A204.1 (cell line): ENCODE measurements around the gene GPC1.
"Not testable (repeated sequence)": the region's sequence is repeated elsewhere in the genome, so short reads cannot be mapped to it uniquely, and the experiment has no call there.

Source experiments
- FAIRE-seq: peaks from 2 replicates; lab custom pipeline; 2012; peaks lifted over from hg19 to GRCh38; lab: Jason Lieb, UNC

The GPC1 gene, protein sequence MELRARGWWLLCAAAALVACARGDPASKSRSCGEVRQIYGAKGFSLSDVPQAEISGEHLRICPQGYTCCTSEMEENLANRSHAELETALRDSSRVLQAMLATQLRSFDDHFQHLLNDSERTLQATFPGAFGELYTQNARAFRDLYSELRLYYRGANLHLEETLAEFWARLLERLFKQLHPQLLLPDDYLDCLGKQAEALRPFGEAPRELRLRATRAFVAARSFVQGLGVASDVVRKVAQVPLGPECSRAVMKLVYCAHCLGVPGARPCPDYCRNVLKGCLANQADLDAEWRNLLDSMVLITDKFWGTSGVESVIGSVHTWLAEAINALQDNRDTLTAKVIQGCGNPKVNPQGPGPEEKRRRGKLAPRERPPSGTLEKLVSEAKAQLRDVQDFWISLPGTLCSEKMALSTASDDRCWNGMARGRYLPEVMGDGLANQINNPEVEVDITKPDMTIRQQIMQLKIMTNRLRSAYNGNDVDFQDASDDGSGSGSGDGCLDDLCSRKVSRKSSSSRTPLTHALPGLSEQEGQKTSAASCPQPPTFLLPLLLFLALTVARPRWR

GRCh38 chr2:240435457-240435947 lies at the start of gene GPC1:
TSS of gene GPC1 (plus strand) at chr2:240435663. CDS start at chr2:240435919, 256 bp downstream.
- no peak for FAIRE-seq

DNA sequence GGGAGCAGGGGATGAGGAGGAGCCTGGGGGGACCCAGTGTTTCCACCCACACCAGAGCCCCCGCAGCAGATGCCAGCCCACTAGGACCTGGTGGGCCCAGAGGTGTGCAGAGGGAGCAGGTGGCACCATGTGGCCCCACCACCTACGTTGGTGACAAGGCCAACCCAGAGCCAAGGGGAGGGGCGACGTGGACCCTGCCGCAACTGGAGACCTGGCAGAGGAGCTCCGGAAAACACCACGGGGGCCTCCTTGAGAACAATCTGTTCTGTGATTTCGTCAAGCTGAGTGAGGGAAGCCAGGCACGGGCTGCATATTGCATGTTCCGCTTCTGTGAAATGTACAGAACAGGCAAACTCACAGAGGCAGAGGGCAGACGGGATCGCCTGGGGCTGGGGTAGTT lies 49.1 kb upstream of the GPC1 start:
- no peak for FAIRE-seq

GRCh38 chr2:240386743-240387142 lies 48.7 kb upstream of the GPC1 start:
- FAIRE-seq = not testable (repeated sequence)

GRCh38 chr2:240387325-240387668 lies 48.2 kb upstream of the GPC1 start:
- no peak for FAIRE-seq

DNA sequence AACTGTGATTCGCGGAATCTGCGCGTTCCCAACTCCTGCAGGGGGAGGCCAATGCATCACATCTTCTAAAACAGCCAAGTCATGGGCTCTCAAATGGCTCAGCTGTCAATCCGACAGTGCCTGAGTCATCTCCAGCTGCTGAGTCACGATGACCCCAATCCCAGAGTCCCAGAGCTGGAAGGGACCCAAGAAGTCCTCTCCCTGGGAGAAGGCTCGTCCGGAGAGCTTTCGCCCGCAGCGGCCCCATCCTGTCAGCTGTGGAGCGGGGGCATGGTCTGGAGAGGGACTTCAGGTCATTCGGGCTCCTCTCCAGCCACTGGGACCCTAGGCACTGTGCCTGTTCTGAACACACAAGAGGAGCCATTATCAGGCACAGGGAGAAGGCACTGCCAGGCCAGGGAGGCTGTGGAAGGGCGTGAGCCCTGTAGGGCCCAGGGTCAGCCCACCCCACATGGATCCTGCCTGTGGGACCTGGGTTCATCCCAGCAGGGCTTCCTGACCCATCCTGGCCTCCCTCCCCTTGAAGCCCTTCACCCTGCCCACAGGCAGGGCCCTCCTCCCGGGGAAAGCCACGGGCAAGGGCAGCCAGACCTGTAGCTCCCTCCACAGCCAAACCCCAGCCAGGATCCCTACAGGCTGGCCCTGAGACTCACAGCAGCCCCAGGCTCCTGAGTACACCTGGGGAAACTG lies 47.6 kb upstream of the GPC1 start:
- FAIRE-seq = no peak

- no peak for FAIRE-seq
These were observed 46.8 kb upstream of the GPC1 start for GRCh38 chr2:240388471-240389301.

DNA sequence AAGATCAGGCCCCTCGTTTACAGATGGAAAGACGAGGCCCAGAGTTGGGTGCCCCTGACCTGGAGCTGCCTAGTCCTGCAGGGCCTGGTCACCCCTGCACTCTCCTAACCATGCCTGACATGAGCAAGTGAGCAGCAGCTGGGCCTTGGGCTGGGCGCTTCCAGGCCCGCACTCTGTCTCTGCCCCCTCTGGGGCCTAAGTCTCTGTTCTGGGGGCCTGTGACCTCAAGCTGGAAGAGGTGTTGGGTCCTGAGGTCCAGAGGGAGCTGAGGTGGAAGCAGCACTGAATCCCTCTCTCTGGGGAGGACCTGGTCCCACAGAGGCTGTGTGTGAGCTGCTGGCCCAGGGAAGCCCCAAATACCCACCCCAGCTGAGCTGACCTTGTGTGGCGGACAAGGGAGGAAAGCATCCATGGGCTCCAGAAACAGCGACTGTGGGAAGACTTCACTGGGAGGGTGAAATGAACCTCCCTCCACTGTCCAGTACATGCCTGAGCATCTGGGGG lies 46.1 kb upstream of the GPC1 start:
- no peak for FAIRE-seq

DNA sequence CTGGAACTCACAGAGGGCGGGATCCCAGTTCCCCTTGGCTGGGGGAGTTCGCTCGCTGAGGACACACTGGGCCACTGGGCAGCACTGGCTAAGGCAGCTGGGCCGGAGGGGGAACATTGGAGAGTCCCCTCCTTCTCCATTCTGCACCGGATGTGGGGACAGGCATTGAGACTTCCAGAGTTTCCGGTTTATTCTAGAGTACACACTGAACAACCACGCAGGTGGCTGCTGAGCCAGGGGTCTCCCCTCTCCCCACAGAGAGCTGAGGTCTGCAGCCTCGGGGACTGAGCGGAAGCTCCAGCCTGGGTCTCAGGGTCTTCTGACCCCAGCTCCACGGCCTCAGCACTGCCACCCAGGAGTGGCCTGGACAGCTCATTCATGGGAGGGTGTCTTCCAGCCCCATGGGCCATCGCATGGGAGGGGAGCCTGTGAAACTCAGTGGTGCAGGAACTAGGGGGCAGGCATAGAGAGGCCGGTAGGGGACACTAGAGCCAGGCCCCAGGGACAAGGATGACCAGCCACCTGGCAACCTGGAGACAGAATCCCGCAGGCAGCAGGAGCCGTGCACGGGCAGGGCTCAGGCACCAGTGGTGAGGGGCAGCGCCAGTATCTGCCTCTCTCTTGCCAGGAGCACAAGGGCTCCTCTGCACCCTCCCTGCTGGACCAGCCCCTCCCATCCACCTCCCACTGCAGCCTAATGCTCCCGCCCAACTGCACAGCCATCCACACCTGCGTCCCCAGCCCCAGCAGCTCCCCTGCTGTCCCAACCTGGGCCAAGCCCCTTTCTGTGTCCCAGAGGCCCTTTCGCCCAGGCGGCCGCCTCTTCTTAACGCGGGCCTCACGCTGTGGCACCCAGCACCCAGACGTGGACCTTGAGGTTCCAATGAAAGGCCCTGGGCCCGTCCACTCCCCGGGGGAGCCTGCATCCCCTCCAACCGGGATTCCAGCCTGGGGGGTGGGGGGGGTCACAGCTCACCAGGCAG lies 45.1 kb upstream of the GPC1 start:
- no peak for FAIRE-seq

- no peak for FAIRE-seq
These were observed 44.1 kb upstream of the GPC1 start for GRCh38 chr2:240391111-240392051.

DNA sequence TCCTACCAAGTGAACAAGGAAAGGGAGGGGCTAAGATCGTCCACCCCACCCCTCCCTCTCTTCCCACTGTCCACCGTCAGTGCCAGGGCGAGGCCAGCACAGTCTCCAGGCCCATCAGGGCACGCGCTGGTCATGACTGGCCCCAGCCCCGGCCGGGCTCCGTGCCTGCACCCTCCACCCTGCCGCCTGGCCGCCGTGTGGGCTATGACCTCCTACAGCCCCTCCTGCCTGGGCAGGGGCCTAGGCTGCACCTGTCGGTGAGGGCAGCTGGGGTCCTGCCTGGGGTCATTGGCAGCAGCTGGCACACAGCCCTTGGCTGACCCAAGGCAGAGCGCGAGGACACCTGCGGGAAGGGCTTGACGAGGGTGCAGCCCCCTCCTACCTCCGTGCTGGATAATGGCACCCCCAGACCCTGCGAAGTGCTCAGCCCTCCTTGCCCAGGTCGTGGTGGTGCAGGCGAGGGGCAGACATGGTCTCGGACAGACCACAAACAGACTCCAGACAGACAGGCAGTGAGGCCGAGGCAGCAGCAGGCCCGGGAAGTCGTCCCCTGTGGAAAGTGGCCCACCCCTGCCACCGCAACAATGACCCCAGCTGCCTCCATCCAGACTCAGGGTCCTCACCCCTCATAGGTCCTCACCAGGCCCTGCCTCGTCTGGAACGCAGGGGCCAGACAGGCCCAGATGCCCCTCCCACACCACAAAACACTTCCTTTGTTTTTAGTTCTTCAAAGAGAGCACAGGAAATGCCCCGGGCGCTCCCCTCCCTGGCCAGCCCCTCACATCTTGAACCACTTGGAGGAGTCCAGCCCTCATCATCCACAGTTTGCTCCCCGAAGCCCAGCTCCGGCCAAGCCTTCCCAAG lies 43.1 kb upstream of the GPC1 start:
- FAIRE-seq = no peak

DNA sequence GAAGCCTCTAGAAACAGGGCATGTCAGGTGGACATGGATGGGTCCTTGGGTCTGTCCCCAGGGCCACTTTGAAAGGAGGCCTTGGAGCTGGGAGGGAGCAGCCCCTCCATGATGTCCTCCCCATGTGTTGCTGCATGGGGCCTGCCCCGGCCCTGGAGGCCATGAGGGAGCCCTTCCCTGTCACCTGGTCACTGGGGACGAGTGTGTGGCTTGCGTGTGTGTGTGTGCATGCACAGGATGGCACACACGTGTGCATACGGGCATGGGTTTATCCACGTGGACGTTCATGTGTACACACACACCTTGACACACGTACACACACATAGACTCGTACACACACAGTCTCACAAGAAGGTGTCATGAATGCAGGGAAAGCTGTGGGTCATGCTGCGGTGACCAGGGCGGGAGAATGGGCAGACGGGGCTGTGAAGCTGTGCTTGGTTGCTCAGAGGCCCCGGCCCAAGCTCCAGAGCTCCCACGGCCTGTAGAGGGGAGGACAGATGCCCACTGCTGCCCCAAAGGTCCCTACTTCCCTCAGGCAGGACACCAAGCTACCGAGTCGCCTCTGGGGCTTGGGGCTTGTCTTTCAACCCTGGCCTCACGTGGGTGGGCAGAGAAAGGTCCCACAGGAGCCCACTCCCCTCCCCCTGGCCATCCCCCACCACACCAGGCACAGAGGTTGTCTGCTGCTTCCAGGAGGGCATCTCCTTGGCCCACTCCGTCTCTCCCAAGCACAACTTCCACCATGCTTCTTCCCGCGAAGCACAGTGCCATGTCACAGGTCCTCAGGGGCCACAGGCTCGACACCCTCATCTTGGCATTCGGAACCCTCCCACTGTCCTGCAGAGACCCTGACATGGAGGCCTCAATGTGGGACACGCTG lies 42.3 kb upstream of the GPC1 start:
- no peak for FAIRE-seq

DNA sequence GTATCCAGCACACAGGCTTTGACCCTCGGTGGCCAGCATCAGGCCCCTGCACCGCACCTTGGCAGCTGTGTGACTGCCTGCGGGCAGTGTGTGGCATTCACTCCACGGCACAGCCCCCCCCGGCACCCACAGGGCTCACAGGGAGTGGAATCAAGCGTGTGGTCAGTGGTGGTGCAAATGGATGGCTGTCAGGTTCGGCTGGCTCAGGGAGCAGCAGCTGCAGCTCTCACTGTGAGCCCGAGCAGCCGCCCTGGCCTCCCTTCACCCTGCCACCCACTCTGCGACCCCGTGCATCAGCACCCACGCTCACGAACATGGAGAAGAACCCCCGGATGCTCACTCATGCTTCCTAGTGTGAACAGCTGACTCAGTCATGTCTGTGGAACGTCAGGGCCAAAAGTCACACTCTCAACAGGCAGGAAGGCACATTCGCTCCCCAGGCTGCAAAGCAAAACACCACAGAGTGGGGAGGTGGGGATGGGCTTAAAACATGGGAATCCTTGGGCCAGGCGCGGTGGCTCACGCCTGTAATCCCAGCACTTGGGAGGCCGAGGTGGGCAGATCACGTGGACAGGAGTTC lies 41.5 kb upstream of the GPC1 start:
- FAIRE-seq = no peak

DNA sequence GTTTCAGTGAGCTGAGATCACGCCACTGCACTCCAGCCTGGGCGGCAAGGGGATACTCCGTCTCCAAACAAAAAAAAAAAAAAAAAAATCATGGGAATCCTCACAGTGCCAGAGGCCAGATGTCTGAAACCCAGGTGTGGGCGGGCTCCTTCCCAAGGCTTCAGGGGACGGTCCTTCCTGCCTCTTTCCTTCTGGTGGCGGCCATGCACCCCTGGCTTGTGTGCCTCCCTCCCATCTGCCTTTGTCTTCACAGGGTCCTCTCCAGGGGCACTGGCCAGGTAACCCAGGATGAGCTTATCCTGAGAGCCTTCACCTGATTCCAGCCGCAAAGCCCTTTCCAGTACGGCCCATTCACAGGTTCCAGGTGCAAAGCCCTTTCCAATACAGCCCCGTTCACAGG lies 40.9 kb upstream of the GPC1 start:
- FAIRE-seq = no peak

- FAIRE-seq = no peak
These were observed 40.0 kb upstream of the GPC1 start for GRCh38 chr2:240395448-240395847.

GRCh38 chr2:240395896-240396622 lies 39.4 kb upstream of the GPC1 start:
- no peak for FAIRE-seq

DNA sequence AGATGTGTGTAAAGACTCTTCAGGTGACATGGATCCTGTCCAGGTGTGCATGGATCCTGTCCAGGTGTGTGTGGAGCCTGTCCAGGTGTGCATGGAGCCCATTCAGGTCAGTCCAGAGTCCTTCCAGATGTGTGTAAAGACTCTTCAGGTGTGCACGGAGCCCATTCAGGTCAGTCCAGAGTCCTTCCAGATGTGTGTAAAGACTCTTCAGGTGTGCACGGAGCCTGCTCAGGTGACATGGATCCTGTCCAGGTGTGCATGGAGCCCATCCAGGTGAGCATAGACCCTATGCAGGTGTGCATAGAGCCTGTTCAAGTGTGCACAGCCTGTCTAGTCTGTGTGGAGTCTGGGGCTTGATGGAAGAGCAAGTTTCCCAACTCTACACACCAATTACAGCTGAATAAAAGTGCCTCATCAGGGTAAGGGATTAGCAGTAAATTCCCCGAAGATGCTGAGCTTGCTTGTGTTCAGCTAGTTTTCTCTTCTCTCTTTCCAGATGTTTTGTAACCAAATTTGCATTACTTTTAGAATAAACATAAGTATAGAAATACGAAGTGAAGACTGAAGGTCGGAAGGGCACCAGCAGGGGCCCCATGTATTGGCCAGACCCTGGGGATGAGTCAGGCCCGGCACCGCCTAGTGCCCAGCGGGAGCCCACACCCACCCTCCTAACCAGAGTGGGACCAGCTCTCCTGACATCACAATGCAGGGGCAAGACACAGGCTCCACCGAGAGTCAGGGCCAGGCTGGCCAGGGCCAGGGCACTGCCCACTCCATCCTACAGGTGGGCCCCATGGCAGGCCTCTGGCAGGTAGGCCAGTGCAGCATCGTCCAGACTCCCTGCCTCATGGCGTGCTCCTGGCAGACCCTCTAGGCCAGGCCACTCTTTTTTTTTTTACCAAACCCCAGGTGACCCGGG lies 38.6 kb upstream of the GPC1 start:
- no peak for FAIRE-seq
